Fibroblast of the aortic adventitia (primary cell): Measurements from ENCODE around the gene PLEKHH3. TPM values are rescaled to one million over a fixed set of nuclear protein-coding genes. Genes with fewer than 3 reads are reported as not detected.
"Not testable (repeated sequence)": the region's sequence is repeated elsewhere in the genome, so short reads cannot be mapped to it uniquely, and the experiment has no call there.

Experiments
- DNase-seq: peaks from one replicate; pipeline ENCODE4 v3.0.0-alpha.2; 2010; ENCODE audit warnings: low read depth
- H3K4me3 ChIP-seq: 2 replicates; pipeline ENCODE4 v1.5.1; 2011; ENCODE audit warnings: low read depth, mild to moderate bottlenecking, control low read depth, low read length, moderate library complexity
- total RNA-seq: library from RNA; depleted of rRNA; stranded (reverse); fragments of >200 nt; gene quantifications from 2 replicates; pipeline ENCODE4 v1.2.3, GENCODE V29; 2012; ENCODE audit warnings: low replicate concordance
- TF ChIP-seq, protein P1 (sequence below): IDR thresholded peaks from 2 replicates; pipeline ENCODE4 v1.5.1; 2011; ENCODE audit warnings: mild to moderate bottlenecking, low read length, control low read depth, inconsistent platforms; ENCODE audit not compliant: insufficient read depth

PLEKHH3 gene
- total RNA-seq, 1 donor = 15.6 TPM

DNA sequence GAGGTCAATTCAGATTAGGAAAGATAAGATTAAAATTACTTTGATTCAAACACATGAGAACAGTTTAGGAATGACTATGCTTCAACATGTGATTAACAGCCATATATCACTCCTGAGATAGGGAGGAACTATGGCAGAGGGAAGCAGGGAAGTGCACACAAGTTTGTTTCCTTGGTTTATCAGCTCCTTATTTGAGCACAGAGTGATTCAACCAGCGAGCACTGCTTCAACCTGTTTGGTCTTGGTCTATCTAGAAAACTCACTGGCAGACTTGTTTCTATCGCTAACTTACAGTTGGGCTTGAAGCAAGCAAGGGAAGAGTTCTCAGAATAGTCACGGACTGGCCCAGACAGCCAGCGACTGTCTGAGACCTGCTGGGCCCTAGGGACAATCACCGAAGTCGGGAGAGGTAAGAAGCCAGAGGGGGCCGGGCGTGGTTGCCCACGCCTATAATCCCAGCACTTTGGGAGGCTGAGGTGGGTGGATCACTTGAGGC lies 43.8 kb downstream of the PLEKHH3 start:
- H3K4me3 ChIP-seq = no peak overlapping the region
- TF ChIP-seq, protein P1, sequence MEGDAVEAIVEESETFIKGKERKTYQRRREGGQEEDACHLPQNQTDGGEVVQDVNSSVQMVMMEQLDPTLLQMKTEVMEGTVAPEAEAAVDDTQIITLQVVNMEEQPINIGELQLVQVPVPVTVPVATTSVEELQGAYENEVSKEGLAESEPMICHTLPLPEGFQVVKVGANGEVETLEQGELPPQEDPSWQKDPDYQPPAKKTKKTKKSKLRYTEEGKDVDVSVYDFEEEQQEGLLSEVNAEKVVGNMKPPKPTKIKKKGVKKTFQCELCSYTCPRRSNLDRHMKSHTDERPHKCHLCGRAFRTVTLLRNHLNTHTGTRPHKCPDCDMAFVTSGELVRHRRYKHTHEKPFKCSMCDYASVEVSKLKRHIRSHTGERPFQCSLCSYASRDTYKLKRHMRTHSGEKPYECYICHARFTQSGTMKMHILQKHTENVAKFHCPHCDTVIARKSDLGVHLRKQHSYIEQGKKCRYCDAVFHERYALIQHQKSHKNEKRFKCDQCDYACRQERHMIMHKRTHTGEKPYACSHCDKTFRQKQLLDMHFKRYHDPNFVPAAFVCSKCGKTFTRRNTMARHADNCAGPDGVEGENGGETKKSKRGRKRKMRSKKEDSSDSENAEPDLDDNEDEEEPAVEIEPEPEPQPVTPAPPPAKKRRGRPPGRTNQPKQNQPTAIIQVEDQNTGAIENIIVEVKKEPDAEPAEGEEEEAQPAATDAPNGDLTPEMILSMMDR = no peak
- DNase-seq = no peak

DNA sequence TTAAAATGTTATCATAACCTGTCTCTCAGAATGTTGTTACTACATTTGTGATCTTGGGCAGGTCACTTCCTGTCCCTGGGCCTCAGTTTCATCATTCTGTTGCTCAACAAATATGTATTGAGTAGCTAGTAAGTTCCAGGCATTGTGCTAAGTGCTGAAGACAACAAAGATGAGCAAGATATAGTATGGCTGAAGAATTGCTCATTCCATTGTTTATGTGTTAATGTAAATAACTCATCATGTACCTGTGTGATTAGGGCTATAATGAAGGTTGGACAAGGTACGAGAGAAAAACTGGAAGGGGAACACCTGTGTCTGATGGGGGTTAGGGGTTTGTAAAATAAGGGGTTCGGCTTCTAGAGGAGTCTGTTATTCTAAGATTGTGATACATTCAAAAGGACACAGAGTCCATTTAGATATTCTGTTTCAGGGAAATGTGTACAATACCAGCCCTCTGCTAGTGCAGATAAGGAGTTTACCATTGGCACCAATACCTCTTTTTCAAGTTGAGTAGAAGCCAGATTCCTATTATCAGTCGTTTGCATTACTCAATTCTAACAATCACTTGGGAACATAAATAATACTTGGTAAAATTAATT lies 47.3 kb downstream of the PLEKHH3 start:
- TF ChIP-seq, protein P1 = no peak
- no peak for DNase-seq
- no peak overlapping the region for H3K4me3 ChIP-seq

DNA sequence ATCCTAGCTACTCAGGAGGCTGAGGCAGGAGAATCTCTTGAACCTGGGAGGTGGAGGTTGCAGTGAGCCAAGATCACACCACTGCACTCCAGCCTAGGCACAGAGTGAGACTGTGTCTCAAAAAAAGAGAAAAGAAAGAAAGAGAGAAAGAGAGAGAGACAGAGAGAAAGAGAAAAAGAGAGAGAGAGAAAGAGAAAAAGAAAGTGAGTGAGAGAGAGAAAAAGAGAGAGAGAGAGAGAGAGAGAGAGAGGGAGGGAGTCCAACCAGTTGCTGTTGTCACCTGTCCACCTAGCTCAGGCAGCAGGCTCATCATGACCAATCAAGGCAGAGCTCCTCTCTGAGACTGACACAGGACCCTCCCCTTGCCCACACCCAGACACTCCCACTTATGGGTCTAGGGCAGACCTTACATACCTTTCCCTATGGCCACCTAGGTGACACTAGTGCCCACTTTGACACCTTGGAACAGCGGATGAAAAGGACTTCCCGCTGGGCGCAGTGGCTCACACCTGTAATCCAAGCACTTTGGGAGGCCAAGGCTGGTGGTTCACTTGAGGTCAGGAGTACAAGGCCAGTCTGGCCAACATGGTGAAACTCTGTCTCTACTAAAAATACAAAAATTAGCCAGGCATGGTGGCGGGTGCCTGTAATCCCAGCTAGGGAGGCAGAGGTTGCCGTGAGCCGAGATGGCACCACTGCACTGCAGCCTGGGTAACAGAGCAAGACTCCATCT lies 49.6 kb downstream of the PLEKHH3 start:
- not testable (repeated sequence) for DNase-seq, H3K4me3 ChIP-seq

DNA sequence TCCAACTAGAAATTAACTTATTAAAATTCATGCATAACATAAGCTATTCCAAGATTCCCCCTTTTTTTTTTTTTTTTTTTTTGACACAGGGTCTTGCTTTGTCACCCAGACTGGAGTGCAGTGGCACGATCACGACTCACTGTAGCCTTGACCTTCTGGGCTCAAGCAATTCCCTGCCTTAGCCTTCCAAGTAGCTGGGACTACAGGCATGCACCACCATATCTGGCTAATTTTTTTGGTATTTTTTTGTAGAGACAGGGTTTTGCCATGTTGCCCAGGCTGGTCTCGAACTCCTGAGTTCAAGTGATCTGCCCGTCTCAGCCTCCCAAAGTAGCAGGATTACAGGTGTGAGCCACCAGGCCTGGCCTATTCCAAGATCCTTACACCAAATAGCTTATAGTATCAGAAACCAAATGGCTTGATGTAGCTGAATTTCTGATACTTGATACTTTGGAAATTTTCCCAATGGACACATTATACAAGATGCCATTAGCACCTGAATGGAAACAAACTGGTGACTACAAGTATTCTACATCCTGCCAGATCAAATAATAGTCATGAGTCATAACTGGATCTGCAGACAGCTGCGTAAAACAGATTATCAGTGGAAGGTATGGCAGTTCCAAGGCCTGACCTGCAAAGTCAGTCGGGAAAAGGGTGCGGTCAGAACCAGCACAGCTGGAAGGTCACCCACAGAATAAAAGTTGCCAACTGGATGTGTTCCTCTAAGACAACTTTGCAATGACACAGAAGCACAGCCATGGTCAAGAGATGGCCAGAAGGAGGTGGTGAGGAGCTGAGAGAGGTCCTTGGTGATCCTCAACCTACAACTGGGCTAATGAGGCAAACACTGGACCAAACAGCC lies 52.8 kb downstream of the PLEKHH3 start:
- peak; percentile 67 for DNase-seq
- H3K4me3 ChIP-seq = no peak overlapping the region
- TF ChIP-seq, protein P1 = peak; percentile 4

DNA sequence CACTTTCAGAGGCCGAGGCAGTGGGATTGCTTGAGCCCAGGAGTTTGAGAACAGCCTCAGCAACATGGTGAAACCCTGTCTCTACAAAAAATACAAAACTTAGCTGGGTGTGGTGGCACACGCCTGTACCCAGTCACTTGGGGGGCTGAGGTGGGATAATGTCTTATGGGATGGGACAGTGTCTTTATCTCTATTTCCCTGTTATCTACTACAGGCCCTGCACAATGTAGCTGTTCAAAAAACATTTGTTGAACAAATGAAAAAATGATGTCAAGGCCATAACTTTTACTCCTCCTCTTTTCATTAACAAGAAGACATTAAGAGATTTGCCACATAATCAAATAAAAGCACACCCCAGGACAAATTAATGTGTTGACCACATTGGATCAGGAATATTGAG lies 53.5 kb downstream of the PLEKHH3 start:
- H3K4me3 ChIP-seq = no peak overlapping the region
- TF ChIP-seq, protein P1 = no peak
- no peak for DNase-seq

DNA sequence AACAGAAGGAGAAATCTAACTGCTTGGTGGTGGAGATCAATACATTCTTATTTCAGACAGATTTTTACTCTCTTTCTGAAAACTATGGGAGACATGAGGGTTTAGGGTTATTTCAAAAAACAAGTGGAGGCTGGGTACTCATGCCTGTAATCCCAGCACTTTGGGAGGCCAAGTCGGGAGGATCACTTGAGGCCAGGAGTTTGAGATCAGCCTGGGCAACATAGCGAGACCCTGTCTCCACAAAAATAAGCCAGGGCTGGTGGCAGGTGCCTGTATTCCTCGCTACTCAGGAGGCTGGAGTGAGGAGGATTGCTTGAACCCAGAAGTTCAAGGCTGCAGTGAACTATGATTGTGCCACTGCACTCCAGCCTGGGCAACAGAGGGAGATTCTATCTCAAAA lies 54.8 kb downstream of the PLEKHH3 start:
- not testable (repeated sequence) for H3K4me3 ChIP-seq, DNase-seq

DNA sequence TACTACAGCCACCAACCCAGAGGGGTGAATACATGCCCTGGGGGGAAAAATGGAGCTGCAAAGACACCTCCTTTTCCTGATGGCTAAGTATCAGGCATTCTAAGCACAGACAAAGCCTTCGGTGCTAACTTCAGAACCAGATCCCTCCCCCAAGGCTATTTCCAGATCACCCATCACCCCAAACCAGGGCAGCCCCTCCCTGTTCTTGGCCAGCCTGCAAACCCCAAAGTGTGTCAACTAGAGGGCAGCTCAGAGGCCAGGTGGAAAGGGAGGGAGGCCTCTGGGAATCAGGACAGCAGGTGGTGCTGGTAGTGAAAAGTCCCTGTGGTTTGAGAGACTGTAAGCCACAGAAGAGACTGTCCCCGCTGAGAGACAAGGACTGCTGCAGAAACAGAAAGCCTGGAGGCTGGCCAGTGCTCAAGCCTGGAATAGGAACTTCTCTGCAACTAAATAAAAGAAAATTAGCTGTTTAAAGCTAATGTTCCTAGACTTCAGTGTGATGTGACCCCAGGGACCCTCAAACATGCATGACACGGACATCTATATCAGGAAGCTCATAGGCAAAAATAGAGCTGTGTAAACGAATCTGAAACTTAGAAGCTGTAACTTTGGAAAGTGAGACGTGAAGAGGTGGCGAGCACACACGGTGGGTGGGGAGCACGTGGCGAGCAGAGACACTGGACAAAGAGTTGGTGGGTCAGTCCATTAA lies 58.2 kb downstream of the PLEKHH3 start:
- no peak for DNase-seq
- TF ChIP-seq, protein P1 = no peak
- no peak overlapping the region for H3K4me3 ChIP-seq
